NCI-H2196 treated with DMSO at 0.1 percent for 48 hours (cell line): ENCODE results near the gene FBXW9.
"Not testable (repeated sequence)": the region's sequence is repeated elsewhere in the genome, so short reads cannot be mapped to it uniquely, and the experiment has no call there.

Experiments used
- DNase-seq: peaks from one replicate; lab custom pipeline; 2025; ENCODE audit not compliant: unreplicated experiment; lab: John Stamatoyannopoulos, UW

FBXW9 gene

DNA sequence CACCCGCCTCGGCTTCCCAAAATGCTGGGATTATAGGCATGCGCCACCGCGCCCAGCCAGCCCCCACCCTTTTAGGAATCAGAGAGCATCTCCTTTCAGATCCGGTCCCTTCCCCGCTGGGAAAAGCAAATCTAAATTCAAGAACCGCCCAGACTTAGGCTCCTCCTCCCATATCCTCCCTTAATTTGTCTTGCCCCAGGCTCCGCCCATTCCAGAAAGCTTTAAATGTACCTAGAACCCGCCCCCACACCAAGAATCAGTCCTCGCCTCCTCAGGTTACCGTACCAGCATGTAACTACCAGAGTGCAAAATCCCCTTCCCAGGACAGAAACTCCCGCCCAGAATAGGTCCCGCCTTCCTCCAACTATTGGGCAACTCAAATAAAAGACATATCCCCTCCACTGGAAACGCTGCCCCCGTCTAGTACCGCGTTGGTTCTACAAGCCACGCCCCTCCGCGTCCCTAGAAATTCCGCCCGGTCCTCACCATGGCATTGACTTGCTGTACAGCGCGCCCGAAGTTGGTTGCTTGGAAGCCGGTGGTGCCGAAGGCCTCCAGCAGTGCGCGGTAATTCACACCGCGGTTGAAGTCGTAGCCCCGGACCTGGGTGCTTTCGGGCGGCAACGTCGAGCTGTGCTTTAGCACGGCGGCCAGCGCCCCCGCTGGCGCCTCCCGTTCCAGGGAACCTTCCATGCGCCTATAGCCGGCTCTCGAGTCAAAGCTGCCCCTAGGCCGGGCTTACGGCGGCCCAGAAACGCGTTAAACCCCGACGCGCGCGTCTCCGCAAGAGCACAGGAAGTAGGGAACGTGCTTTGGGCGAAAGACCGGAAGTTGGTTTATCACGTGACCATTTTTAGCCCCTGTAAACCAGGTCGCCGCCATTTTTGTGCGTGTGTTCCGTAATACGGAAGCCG, 15.1 kb downstream of the FBXW9 start, which contains the start of gene DHPS:
Gene DHPS (minus strand): TSS at position 807 of the 914 bp plus-strand sequence. CDS start 114 bp downstream, at position 693.
- DNase-seq: peak; percentile 99

DNA sequence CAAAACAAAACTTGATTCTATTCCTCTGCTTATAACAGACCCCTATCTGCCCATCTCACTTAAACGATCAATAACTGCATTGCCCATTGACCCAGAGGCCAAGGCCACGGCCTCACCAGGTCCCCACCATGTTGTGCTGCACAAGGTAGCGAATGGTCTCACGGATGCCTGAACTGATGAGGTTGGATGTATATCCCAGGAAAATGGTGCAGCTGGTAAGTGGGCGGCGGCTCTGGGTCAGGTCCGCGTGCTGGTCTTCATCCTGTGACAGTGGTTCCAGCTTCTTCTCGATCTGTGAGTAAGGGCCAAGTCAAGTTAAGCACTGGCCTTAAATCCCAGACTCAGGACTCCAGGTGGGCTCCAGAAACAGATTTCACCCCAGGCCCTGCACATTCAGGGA, 16.4 kb downstream of the FBXW9 start:
- no peak for DNase-seq

DNA sequence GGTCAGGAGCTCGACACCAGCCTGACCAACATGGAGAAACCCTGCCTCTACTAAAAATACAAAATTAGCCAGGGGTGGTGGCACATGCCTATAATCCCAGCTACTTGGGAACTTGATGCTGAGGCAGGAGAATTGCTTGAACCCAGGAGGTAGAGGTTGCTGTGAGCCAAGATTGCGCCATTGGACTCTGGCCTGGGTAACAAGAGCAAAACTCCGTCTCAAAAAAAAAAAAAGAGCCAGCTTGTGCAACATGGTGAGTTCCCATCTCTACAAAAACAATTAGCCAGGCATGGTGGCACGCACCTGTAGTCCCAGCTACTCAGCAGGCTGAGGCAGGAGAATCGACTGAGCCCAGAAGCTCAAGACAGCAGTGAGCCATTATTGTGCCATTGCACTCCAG, 18.4 kb downstream of the FBXW9 start:
- DNase-seq: not testable (repeated sequence)

DNA sequence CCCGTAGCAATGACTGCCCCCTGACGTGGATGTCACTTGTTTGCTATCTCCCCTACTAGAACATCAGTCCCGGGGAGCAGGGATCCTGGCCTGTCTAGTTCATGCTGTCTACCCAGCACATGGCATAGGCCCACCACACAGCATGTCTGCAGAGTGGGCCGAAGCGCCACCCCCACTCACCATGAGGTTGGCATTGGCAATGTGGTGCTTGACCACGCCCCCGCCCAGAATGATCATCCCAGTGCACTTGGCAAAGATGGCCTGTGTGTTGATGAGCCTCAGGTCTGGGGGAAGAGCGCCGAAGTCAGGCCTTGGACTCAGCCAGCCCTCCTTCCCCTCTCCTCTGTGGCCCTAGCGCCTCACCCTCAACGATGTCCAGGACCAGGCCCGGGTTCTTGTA, 19.5 kb downstream of the FBXW9 start:
- no peak for DNase-seq

DNA sequence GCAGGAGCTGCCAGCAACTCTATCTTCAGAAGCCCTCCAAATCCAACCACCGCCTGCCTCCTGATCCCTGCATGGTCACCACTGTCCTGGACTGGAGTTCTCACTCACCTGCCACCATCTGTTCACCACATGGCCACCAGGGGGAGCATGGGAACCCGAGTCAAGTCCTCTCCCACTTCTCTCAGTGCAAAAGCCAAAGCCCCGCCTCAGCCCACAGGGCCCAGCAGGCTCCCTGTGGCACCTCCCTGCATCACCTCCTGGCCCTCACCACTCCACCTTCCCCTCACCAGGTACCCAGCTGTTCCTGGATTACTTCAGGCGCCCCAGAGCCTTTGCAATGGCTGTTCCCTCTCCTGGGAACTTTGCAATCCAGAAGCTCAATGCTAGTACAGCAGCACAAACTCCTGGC, 20.0 kb downstream of the FBXW9 start:
- peak; percentile 68 for DNase-seq

DNA sequence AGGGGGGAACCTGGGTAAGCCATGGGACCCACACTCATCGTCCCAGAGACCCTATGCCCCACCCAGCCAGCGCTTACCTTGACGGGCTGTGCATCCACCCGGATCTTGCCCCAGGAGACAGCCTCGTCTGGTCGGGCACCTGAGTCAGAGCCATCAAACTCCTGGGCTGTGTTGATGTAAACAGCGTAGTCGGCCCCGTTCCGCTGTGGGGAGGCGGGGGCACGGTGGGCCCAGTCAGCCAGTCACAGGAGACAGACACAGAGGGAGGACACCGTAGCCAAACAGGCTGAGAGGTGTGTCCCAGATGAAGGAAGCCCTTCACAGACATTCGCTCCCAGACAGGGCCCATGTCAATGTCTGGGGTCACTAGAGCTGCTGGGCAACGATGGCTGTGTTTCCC, 20.5 kb downstream of the FBXW9 start:
- DNase-seq: no peak

DNA sequence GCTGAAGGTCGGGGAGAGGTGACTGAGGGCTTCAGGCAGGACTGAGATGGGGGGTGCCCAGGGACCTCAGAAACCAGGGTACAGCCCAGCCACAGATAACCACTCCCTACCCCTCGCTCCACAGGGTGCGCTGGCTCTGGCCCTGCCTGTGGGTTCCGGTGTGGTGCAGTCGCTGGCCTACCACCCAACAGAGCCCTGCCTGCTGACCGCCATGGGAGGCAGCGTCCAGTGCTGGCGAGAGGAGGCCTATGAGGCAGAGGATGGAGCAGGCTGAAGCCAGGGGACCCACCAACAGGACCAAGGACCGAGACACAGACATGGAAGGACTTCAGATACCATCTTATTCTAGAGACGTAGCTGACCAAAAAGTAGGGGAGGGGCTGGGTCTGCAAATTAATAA, 21.0 kb downstream of the FBXW9 start:
- no peak for DNase-seq

DNA sequence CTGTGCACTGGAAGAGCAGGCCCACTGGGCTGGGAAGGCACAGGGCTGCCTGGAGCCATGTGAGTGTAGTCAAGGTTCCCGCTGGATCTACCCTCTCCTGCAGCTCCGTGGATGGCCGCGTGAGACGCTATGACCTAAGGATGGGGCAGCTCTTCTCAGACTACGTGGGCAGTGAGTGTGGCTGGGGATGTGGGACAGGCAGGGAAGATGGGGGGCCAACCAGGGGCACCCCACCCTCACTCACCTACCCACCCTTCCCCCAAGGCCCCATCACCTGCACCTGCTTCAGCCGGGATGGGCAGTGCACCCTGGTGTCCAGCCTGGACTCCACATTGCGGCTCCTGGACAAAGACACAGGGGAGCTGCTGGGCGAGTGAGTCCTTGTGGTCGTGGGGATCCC, 23.7 kb downstream of the FBXW9 start:
- DNase-seq: no peak

DNA sequence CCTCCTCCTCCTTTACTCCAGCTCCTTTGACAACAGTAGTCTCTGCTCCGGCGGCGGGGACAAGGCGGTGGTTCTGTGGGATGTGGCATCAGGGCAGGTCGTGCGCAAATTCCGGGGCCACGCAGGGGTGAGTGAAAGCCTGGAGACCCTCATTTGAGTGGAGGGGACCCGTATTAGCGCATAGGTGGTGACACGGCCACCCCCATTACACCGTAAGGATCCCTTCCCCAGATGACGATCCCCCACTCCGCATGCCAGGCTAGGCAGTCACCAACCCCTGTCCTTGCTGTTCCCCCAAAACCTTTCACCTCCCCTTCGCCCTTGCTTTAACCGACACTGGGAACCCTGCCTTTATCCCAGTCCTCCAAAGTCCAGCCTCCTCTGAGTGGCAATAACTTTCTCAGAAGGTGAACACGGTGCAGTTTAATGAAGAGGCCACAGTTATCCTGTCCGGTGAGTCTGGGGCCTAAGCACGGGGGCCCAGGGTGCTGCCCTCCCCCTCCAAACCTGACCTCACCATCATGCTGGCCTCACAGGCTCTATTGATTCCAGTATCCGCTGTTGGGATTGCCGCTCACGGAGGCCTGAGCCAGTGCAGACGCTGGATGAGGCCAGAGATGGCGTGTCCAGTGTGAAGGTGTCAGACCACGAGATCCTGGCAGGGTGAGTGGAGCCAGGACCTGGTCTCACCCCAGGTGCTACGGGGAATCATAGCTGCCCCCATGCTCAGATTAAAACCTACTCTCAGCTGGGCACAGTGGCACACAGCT, 26.1 kb downstream of the FBXW9 start:
- no peak for DNase-seq

DNA sequence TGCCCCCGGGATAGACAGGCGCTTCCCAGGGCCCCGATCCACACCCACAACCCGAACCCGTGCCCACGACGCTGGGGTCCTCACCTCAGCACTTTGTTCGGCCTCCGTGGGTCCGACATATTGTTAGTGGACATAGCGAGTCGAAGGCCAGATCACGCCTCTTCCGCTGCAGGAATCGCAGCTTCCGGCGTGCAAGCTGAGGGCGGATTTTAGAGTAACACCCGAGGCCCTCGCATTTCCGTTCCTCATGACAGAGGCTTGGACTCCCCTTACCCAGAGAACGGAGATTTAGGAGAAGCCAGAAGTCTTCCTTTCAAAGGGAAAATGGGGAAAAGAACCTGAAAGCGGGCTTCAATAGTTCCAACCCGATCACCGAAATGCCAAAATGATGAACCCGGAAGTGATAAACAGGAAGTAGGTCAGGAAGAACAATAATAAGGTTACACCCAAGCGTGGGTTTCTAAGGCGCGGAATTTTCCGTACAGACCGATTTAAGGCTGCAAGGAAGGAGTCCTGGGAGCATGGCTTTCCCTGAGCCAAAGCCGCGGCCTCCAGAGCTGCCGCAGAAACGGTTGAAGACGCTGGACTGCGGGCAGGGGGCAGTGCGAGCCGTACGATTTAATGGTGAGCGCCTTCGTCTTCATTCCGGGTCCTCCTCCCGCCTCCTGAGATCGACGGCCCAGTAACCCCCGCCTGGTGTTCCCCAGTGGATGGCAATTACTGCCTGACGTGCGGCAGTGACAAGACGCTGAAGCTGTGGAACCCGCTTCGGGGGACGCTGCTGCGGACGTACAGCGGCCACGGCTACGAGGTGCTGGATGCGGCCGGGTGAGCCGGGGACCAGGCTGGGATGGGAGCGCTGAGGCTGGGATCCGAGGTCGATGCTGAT, 26.9 kb downstream of the FBXW9 start:
- DNase-seq: peak; percentile 68

DNA sequence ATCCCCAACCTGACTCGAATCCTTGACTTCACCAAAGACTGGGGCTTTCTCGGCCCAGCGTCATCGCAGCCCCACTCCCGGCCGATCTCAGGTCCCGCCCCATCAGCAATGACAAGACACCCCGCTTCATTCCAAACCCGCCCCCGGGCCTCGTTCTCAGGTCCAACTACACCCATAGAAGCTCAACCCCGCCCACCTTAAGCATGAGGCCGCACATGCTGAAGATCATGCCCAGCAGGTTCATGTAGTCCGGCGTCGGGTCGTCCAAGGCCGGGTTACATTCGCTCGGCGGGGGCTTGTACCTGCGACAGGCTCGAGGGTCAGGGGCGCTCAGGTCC, 27.5 kb downstream of the FBXW9 start:
- DNase-seq: peak; percentile 10

DNA sequence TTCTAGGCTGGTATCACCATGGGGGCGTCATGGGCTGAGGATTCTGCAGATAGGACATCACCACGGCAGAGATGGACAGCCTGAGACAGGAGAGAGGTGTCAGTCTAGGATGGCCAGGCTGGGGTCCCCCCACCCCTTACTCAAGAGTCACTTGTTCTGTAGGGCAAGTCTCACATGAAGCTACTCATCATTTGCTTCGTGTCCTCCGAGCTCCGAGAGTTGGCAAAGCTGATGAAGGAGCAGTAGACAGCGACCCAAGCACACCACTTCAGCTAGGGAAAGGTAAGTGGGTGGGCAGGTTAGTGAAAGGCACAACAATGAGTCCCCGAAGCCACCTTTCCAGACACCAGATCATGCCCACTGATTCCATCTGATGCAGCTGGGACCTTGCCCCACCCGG, 28.1 kb downstream of the FBXW9 start:
- no peak for DNase-seq

DNA sequence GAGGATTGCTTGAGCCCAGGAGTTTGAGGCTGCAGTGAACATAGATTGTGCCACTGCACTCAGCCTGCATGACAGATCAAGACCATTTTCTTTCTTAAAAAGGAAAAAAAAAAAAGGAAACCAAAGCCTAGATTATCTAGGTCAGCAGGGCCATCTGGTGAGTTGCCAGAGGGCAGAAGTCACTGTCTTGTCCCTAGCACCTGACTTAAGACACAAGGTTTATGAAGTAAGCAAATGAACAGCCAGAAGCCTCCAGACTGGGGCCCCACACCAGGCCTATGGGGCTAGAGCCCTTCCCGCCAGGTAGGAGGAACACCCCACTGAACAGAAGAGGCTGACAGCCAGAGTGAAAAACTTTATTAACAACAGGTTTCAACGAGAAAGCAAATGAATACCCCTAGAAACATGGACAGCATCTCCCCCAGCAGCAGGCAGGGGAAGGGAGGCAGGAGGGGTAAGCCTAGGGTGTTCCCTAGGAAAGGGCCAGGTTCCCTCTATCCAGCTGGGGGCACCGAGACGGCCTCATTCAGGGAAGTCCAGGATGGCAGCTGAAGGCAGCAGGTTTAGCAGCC, 28.6 kb downstream of the FBXW9 start:
- DNase-seq: no peak

DNA sequence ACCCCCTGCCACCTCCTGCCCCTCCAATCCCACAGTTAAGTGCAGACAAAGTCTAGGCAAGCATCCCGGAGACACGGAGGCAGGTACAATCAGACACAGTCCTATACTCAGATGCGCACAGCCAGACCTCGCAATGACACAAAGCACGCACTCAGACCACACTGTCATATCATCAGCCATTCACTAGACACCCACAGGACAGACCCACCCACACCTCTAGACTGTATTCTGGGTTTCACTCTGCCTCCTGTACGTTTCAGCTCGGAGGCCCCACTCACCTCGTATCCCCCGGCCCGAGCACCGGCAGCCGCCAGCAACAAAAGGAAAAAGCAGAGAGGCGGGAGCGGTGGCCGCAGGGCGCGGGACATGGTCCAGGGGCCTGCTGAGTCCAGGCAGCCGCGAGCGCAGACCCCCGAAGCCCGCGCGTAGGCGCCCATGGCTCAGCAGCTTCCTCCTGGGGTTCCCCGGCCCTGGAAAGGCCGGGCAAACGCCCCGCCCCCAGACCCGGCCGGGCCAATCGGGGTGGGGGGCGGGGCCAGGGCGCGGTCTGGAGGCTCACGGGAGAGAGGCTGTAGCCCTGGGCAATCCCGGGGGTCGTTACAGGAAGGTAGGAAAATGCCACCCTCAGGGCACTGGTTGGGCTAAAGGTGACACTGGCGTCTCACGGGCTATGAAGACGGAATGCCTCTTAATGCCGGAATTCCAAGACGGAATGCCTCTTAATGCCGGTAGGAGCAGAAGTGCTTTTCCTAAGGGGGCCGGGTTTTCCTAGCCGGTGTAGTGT, 30.0 kb downstream of the FBXW9 start, which contains the start of the genes MAN2B1 and WDR83:
Gene MAN2B1 (minus strand): TSS at position 478 of the 784 bp plus-strand sequence. CDS start 41 bp downstream, at position 437.
Gene WDR83 (plus strand): TSS at position 543 of the 784 bp plus-strand sequence. CDS start 2,984 bp downstream, outside the sequence.
- peak; percentile 34 for DNase-seq

DNA sequence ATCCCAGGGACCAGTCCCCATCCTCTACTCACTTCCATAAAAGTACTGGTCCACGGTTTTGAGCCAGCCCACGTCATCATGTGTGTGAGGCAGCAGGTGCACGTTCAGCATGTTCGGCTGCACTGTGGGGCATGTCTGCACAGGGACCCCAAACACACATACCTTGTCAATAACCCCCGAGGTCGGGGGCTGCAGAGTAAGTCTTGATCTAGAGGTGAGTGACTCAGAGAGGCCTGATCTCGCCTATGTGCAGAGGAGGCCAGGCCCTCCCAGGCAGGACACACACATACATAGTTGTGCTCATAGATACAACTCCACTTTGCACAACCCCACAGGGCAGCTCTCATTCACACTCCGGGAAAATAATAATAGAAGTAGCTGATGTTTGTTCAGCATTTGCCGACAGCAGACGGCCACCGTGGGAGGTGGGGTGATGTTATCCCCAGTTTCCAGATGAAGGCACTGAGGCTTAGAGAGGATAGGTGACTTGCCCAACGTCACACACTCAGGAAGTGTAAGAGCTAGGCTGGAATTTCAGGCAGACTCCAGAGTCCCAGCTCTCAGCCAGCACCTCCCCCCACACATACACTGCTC, 30.7 kb downstream of the FBXW9 start:
- DNase-seq: no peak

DNA sequence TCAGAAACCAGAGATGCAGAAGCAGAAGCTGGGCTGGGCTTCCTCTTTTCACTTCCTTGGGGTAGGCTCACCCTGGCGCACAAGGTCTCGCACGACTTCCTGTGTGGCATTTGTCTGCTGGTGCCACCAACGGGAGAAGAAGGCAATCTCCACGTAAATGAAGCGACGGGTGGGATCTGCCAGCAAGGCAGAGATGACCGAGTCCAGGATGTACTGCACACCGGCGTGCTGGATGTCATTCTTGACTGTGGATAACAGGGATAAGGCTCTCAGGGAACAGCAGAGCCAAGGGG, 31.2 kb downstream of the FBXW9 start:
- DNase-seq: no peak

DNA sequence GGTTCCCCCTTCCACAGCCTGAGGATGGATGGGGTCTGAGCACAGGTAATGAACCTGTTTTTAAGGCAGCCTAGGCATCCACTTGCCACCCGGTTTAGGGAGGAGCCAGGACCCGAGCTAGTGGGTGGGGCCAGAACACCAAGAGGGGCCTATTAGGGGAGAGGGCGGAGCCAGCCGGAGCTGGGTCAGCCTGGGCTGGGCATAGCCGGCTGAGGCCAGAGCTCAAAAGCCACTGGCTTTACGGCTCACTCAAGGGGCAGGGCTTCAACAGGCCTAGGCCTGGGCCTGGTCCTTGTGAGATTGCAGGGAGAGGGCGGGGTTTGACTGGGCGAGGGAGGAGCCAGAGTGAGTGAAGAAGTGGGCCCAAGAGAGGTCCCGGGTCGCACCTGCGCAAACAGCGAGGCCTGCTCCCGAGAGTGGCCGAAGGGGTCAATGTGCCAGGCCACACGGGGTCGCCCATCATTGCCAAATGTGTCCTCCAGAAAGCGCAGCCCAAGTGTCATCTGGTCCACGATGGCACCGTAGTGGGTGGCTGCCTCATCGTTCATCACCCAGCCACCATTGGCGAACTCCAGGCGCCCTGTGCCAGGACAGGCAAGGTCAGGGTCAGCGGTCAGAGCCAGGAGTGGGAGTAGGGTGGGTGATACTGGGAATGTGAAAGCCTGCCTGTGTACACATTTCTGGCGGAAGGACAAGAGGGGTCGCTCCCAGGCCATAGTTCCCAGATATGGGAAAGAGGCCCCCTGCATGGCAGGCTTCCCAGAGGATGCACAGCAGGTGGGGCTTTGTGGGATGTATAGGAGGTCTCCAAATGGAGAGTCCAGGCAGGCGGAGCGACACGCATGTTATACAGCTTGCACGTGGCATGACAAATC, 31.8 kb downstream of the FBXW9 start:
- peak; percentile 30 for DNase-seq

DNA sequence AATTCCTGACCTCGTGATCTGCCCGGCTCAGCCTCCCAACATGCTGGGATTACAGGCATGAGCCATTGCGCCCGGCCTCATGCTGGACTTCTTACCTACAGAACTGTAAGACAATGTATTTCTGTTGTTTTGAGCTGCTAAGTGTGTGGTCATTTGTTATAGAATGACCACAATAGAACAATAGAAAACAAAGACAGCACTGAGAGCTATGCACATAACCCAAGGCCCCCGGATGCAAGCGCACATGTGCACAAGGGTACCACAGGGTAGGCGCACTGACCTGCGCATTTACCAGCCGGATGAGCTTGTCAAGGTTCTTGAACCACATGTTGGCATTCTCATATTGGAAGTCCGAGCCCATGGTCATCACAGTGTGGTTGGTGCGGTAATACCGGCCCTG, 35.5 kb downstream of the FBXW9 start:
- DNase-seq: no peak

DNA sequence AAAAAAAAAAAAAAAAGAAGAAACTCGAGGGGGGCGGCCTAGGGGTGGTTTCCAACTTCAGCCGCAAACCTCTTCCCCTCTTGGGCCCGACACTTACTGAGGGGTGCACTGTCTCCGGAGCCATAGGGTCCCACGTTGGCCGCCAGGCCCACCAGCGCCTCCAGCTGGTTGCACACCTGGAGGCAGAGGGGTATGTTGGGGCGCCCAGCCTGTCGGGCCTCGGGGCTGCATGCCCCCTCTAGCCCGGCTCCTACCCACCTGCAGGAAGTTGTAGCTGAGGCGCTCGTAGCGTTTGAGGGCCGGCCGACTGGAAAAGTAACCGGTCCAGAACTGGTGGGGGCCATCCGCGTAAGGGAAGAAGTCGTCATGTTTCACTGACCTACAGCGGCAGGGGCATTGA, 38.5 kb downstream of the FBXW9 start:
- no peak for DNase-seq
